GM19372 (cell line): ENCODE data around the gene EVC.
"Not testable (repeated sequence)": the region's sequence is repeated elsewhere in the genome, so short reads cannot be mapped to it uniquely, and the experiment has no call there.

Experiments used
- ATAC-seq: cut with Tn5 transposase; IDR thresholded peaks from one replicate; pipeline ENCODE4 v1.9.1; 2021; ENCODE audit warnings: mild to moderate bottlenecking, low read depth, moderate library complexity; ENCODE audit not compliant: unreplicated experiment

EVC gene

GRCh38 chr4:5707778-5708448 lies 3.1 kb upstream of the EVC start:
- no peak for ATAC-seq

GRCh38 chr4:5708449-5709206 lies 2.4 kb upstream of the EVC start, which contains the start of gene EVC2:
TSS of gene EVC2 (minus strand) at chr4:5708559. CDS start at chr4:5708513, 46 bp downstream.
- no peak for ATAC-seq

- no peak for ATAC-seq
Measured at GRCh38 chr4:5709207-5709575, 1.8 kb upstream of the EVC start.

- no peak for ATAC-seq
Measured at GRCh38 chr4:5710065-5710960, 688 bp upstream of the EVC start.

- no peak for ATAC-seq
Measured at GRCh38 chr4:5711479-5712184, 631 bp downstream of the EVC start.

GRCh38 chr4:5712517-5712916 lies 1.5 kb downstream of the EVC start:
- ATAC-seq, result no peak

- no peak for ATAC-seq
Measured at GRCh38 chr4:5712931-5713330, 1.9 kb downstream of the EVC start.

GRCh38 chr4:5713861-5714260 lies 2.9 kb downstream of the EVC start:
- ATAC-seq, result no peak

- ATAC-seq, result no peak
Measured at GRCh38 chr4:5715357-5715756, 4.4 kb downstream of the EVC start.

- no peak for ATAC-seq
Measured at GRCh38 chr4:5716391-5716790, 5.4 kb downstream of the EVC start.

GRCh38 chr4:5717449-5718158 lies 6.6 kb downstream of the EVC start:
- ATAC-seq, result no peak

GRCh38 chr4:5718411-5718810 lies 7.4 kb downstream of the EVC start:
- ATAC-seq, result no peak

GRCh38 chr4:5719350-5720055 lies 8.5 kb downstream of the EVC start:
- no peak for ATAC-seq

- no peak for ATAC-seq
Measured at GRCh38 chr4:5720157-5720850, 9.3 kb downstream of the EVC start.

- no peak for ATAC-seq
Measured at GRCh38 chr4:5720980-5721379, 10.0 kb downstream of the EVC start.

GRCh38 chr4:5721923-5722322 lies 10.9 kb downstream of the EVC start:
- ATAC-seq, result no peak

- no peak for ATAC-seq
Measured at GRCh38 chr4:5722328-5722727, 11.3 kb downstream of the EVC start.

- no peak for ATAC-seq
Measured at GRCh38 chr4:5724377-5724776, 13.4 kb downstream of the EVC start.

- ATAC-seq, result not testable (repeated sequence)
Measured at GRCh38 chr4:5728412-5728811, 17.4 kb downstream of the EVC start.
